WTC11 (cell line): ENCODE measurements around the gene HIKESHI. TPM values are rescaled to one million over a fixed set of nuclear protein-coding genes. Genes with fewer than 3 reads are reported as not detected.

Source experiments
- ATAC-seq: fragments of 200-7000 bp; cut with Tn5 transposase; 2 replicates; pipeline ENCODE4 v1.10.0; 2021; ENCODE audit warnings: mild to moderate bottlenecking, moderate library complexity
- CTCF ChIA-PET: fragments of 300-600 bp; sonication (Branson Sonifier 250); formaldehyde crosslinking; loops from one replicate; lab custom pipeline; 2021; ENCODE audit warnings: antibody characterized with exemption; lab: Charles Lee
- POLR2A ChIA-PET: fragments of 350-600 bp; sonication (Branson Sonifier 250); formaldehyde crosslinking; loops from one replicate; lab custom pipeline; 2021; ENCODE audit warnings: antibody characterized with exemption; lab: Charles Lee
- DNase-seq: peaks from one replicate; pipeline ENCODE4 v3.0.0; 2021; ENCODE audit warnings: low spot score
- H3K27ac Mint-ChIP-seq: 2 replicates; pipeline ENCODE4 v1.8.0; 2021; ENCODE audit warnings: mixed read lengths
- H3K27me3 Mint-ChIP-seq: 2 replicates; pipeline ENCODE4 v1.8.0; 2021; ENCODE audit warnings: low read depth, mild to moderate bottlenecking, moderate library complexity, mixed read lengths
- H3K36me3 Mint-ChIP-seq: 2 replicates; pipeline ENCODE4 v1.8.0; 2021; ENCODE audit warnings: mixed read lengths
- H3K4me1 Mint-ChIP-seq: 2 replicates; pipeline ENCODE4 v1.8.0; 2022; ENCODE audit warnings: mixed read lengths
- H3K4me3 Mint-ChIP-seq: 2 replicates; pipeline ENCODE4 v1.8.0; 2021; ENCODE audit warnings: mild to moderate bottlenecking, moderate library complexity, mixed read lengths
- H3K9me3 Mint-ChIP-seq: 2 replicates; pipeline ENCODE4 v1.8.0; 2021; ENCODE audit warnings: mixed read lengths
- CREB1 ChIP-seq: sonication (generic); formaldehyde crosslinking; IDR thresholded peaks from 2 replicates; pipeline ENCODE4 v1.8.0; 2023; ENCODE audit warnings: mild to moderate bottlenecking, missing genetic modification reagents
- ELF4 ChIP-seq: sonication (generic); formaldehyde crosslinking; IDR thresholded peaks from 2 replicates; pipeline ENCODE4 v1.8.1; 2022; ENCODE audit warnings: low read depth, mild to moderate bottlenecking, moderate library complexity, missing genetic modification reagents
- FOXK1 ChIP-seq: sonication (generic); formaldehyde crosslinking; IDR thresholded peaks from 2 replicates; pipeline ENCODE4 v1.8.0; 2022; ENCODE audit warnings: mild to moderate bottlenecking, moderate library complexity, missing genetic modification reagents
- FOXP1 ChIP-seq: sonication (generic); formaldehyde crosslinking; IDR thresholded peaks from 2 replicates; pipeline ENCODE4 v1.8.0; 2022; ENCODE audit warnings: missing genetic modification reagents, mild to moderate bottlenecking, moderate library complexity, borderline replicate concordance
- JAZF1 ChIP-seq: fragments of 250-450 bp; sonication (Bioruptor Pico); IDR thresholded peaks from 2 replicates; pipeline ENCODE4 v1.9.0; 2021; ENCODE audit warnings: moderate library complexity, mild to moderate bottlenecking, inconsistent platforms
- JUN ChIP-seq: sonication (generic); formaldehyde crosslinking; IDR thresholded peaks from 2 replicates; pipeline ENCODE4 v1.8.0; 2023; ENCODE audit warnings: mild to moderate bottlenecking, missing genetic modification reagents
- MYBL2 ChIP-seq: sonication (generic); formaldehyde crosslinking; IDR thresholded peaks from 2 replicates; pipeline ENCODE4 v1.8.1; 2023; ENCODE audit warnings: mild to moderate bottlenecking, moderate library complexity, missing genetic modification reagents
- NFYB ChIP-seq: sonication (generic); formaldehyde crosslinking; conservative IDR thresholded peaks from 2 replicates; pipeline ENCODE4 v1.8.0; 2022; ENCODE audit warnings: low read depth, missing genetic modification reagents
- RORB ChIP-seq: fragments of 250-450 bp; sonication (Bioruptor Pico); IDR thresholded peaks from 2 replicates; pipeline ENCODE4 v1.9.0; 2021; ENCODE audit warnings: mild to moderate bottlenecking
- SOX15 ChIP-seq: fragments of 250-450 bp; sonication (Bioruptor Pico); IDR thresholded peaks from 2 replicates; pipeline ENCODE4 v1.9.0; 2021; ENCODE audit warnings: mild to moderate bottlenecking
- TEAD1 ChIP-seq: sonication (generic); formaldehyde crosslinking; IDR thresholded peaks from 2 replicates; pipeline ENCODE4 v1.8.0; 2022; ENCODE audit warnings: mild to moderate bottlenecking, missing genetic modification reagents
- TEAD4 ChIP-seq: sonication (generic); formaldehyde crosslinking; IDR thresholded peaks from 2 replicates; pipeline ENCODE4 v1.8.0; 2022; ENCODE audit warnings: mild to moderate bottlenecking, missing genetic modification reagents
- ZNF219 ChIP-seq: sonication (generic); formaldehyde crosslinking; IDR thresholded peaks from 2 replicates; pipeline ENCODE4 v1.8.0; 2023; ENCODE audit warnings: missing genetic modification reagents, mild to moderate bottlenecking, borderline replicate concordance
- ZNF232 ChIP-seq: sonication (generic); formaldehyde crosslinking; IDR thresholded peaks from 2 replicates; pipeline ENCODE4 v1.8.0; 2022; ENCODE audit warnings: mild to moderate bottlenecking, missing genetic modification reagents
- ZNF263 ChIP-seq: sonication (generic); formaldehyde crosslinking; IDR thresholded peaks from 2 replicates; pipeline ENCODE4 v1.8.1; 2022; ENCODE audit warnings: low read depth, mild to moderate bottlenecking, moderate library complexity, missing genetic modification reagents
- ZNF671 ChIP-seq: fragments of 250-450 bp; sonication (Bioruptor Pico); IDR thresholded peaks from 2 replicates; pipeline ENCODE4 v1.8.0; 2021; ENCODE audit warnings: mild to moderate bottlenecking
- total RNA-seq: library from RNA; stranded (reverse); gene quantifications from 3 replicates; pipeline ENCODE4 v1.2.3, GENCODE V29; 2021
- TF ChIP-seq, protein P1 (sequence below): sonication (generic); formaldehyde crosslinking; IDR thresholded peaks from 2 replicates; pipeline ENCODE4 v1.8.0; 2022; ENCODE audit warnings: mild to moderate bottlenecking, missing genetic modification reagents
- TF ChIP-seq, protein P2 (sequence below): fragments of 250-450 bp; sonication (Bioruptor Pico); IDR thresholded peaks from 2 replicates; pipeline ENCODE4 v2.1.2; 2022; ENCODE audit warnings: mild to moderate bottlenecking, moderate library complexity

HIKESHI gene
- total RNA-seq, 1 experiment from 2014 or later, result 48.3 TPM

DNA sequence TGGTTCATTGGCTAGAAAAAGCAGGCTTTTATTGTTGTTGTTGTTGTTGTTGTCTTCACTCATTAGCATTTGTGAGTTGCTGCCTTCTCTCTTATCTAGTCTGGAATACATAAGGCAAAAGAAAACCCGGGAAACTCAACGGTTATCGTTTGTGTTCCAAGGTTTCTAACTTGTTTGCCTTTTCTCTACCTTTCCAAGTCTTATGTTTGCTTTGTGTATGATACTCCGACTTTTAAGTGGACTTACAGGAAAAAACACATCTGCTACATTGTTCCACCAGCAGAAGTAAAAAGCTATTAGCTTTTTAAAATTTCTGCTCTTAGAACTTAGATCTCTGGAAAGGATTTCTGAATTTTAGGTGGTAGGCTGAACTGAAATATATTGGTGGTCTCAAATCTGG lies 27.0 kb upstream of the HIKESHI start (continued):
- TF ChIP-seq ZNF671 (CRISPR knock-in tag), result no peak
- no peak for TF ChIP-seq ZNF263
- TF ChIP-seq FOXP1 (CRISPR knock-in tag), result no peak
- no peak for TF ChIP-seq TEAD1
- TF ChIP-seq ELF4 (CRISPR knock-in tag), result no peak
- TF ChIP-seq, all 79 proteins: peak for 0

DNA sequence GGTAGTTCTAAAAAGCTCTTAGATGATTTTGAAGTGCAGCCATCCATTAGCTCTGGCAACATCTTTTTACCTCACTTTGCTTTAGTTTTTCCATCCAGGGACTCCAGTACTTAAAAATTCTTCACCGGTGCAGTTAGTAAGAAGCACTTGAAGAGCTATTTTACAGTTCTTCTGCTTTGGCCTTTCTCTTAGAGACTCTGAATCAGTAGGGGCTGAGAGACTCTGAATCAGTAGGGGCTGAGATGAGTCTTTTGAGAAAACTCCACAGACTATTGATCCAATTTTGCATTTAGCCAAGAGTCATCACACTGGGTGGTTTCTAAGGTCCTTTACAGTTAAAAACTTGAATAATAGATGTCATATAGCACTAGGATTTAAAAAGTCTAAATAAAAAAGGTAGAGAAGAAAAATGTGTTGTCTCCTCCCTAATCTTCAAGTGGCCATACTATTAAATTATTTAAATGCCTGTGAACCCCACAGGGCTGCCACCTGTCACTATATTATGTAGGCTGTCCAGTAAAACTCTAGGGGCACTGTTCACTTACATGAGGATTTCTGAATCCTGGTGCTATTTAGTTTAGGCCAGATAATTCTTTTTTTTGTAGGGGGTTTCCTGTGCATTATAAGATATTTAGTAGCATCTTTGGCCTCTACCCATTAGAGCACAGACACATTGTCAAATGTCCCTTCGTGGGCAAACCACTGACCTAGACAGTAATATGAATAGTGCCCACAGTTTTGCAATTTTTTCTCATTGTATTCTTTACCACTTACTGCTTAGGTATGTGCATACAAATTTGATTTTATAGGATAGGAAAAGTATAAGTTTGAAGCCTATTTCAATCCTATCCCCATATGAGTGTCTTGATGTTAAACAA lies 26.3 kb upstream of the HIKESHI start:
- DNase-seq (no peak), ATAC-seq (no peak)
- H3K9me3 Mint-ChIP-seq, result no peaks in the 10 kb centered on the region
- TF ChIP-seq, protein P1, sequence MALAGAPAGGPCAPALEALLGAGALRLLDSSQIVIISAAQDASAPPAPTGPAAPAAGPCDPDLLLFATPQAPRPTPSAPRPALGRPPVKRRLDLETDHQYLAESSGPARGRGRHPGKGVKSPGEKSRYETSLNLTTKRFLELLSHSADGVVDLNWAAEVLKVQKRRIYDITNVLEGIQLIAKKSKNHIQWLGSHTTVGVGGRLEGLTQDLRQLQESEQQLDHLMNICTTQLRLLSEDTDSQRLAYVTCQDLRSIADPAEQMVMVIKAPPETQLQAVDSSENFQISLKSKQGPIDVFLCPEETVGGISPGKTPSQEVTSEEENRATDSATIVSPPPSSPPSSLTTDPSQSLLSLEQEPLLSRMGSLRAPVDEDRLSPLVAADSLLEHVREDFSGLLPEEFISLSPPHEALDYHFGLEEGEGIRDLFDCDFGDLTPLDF (CRISPR knock-in tag), result no peak
- TF ChIP-seq FOXP1 (CRISPR knock-in tag) (no peak), JAZF1 (CRISPR knock-in tag) (no peak), ZNF671 (CRISPR knock-in tag) (no peak), NFYB (no peak), JUN (CRISPR knock-in tag) (no peak), MYBL2 (no peak), ZNF219 (no peak)
- H3K27me3 Mint-ChIP-seq, result no peaks in the 10 kb centered on the region
- no peak overlapping the region; the same call in 1 of the 2 replicates for H3K27ac Mint-ChIP-seq
- ChIA-PET CTCF (no interaction called here), POLR2A (no interaction called here)
- H3K4me1 Mint-ChIP-seq, result peaks cover 9% of the 10 kb centered on the region
- no peak overlapping the region for H3K4me3 Mint-ChIP-seq
- H3K36me3 Mint-ChIP-seq, result peaks cover 22% of the 10 kb centered on the region

DNA sequence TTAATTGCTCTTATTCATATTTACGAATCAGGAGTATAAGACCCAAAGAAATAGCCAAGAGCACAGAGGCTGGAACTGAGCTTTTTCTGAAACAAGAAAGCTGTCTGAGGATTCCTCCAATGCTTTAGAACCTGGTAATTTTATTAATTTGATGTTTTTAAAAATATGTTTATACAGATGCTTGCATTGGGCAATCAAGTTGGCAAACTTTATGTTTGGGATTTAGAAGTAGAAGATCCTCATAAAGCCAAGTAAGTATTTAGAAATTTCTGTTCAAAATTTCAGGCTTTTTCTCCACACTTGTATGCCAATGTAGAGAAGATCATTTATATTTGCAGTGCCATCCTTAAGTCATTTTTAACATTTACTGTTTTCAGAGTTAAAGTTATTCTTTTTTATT lies 24.3 kb upstream of the HIKESHI start:
- Mint-ChIP-seq H3K36me3 (peaks cover 19% of the 10 kb centered on the region), H3K9me3 (no peaks in the 10 kb centered on the region), H3K27me3 (no peaks in the 10 kb centered on the region), H3K27ac (no peak overlapping the region), H3K4me3 (no peak overlapping the region), H3K4me1 (peaks cover 9% of the 10 kb centered on the region)
- CTCF ChIA-PET, result no interaction called here
- no peak for ATAC-seq
- POLR2A ChIA-PET, result no interaction called here
- TF ChIP-seq SOX15 (CRISPR knock-in tag) (no peak), TEAD4 (CRISPR knock-in tag) (no peak), RORB (CRISPR knock-in tag) (no peak), CREB1 (CRISPR knock-in tag) (no peak)
- TF ChIP-seq, protein P2, sequence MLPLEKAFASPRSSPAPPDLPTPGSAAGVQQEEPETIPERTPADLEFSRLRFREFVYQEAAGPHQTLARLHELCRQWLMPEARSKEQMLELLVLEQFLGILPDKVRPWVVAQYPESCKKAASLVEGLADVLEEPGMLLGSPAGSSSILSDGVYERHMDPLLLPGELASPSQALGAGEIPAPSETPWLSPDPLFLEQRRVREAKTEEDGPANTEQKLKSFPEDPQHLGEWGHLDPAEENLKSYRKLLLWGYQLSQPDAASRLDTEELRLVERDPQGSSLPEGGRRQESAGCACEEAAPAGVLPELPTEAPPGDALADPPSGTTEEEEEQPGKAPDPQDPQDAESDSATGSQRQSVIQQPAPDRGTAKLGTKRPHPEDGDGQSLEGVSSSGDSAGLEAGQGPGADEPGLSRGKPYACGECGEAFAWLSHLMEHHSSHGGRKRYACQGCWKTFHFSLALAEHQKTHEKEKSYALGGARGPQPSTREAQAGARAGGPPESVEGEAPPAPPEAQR (CRISPR knock-in tag), result no peak
- DNase-seq, result no peak

DNA sequence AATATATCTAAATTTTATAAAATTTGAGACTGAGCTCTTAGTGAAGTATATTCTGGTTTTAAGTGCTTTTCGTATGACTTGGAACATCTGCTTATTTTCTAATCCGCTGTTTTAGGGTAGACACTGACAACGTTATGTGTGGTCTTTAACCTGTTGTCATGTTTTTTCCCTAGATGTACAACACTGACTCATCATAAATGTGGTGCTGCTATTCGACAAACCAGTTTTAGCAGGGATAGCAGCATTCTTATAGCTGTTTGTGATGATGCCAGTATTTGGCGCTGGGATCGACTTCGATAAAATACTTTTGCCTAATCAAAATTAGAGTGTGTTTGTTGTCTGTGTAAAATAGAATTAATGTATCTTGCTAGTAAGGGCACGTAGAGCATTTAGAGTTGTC lies 23.8 kb upstream of the HIKESHI start:
- POLR2A ChIA-PET, result no interaction called here
- ATAC-seq (no peak), DNase-seq (no peak)
- CTCF ChIA-PET, result no interaction called here
- TF ChIP-seq ZNF232 (CRISPR knock-in tag) (no peak), FOXK1 (CRISPR knock-in tag) (no peak)
- no peak overlapping the region for H3K27ac Mint-ChIP-seq
- H3K36me3 Mint-ChIP-seq, result peaks cover 19% of the 10 kb centered on the region
- H3K9me3 Mint-ChIP-seq, result no peaks in the 10 kb centered on the region
- H3K4me1 Mint-ChIP-seq, result peaks cover 9% of the 10 kb centered on the region
- H3K27me3 Mint-ChIP-seq, result no peaks in the 10 kb centered on the region
- H3K4me3 Mint-ChIP-seq, result no peak overlapping the region
